Measurements from ENCODE around the gene RECK.

The RECK gene

DNA sequence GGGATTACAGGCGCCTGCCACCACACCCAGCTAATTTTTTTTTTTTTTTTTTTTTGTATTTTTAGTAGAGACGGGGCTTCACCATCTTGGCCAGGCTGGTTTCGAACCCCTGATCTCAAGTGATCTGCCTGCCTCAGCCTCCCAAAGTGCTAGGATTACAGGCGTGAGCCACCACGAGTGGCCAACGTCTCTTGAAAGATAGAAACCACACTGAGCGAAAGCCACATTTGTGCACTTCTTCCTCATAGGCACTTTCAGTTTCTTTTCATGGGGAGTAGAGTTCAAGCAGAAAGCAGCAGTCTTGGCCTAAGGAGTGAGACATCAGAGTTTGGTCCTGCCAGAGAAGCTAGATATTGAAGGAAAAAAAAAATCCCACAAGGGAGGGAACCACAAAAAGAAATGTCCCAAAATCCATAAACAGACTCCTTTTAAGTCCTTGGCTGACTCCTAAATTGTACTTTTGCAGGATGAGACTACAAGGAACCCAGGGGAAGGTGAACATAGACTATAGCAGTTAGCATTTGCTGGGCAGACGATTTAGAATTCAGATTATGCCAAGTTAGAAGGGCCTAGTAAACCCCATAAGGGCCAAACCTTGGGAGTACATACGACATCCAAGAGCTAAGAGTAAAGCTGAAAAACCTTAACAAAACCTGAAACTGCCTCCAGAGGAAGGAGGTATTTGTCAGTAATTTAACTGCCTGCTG is 55.9 kb downstream of the RECK start:
- H3K4me3 ChIP-seq (ENCODE audit: low read length), result no peak overlapping the region
- no peak for DNase-seq (ENCODE audit: low read depth)
- no peak for TF ChIP-seq CTCF (IDR thresholded peaks at IDR 0.05; ENCODE audit: insufficient read depth, low read depth, low read length, missing control alignments)

DNA sequence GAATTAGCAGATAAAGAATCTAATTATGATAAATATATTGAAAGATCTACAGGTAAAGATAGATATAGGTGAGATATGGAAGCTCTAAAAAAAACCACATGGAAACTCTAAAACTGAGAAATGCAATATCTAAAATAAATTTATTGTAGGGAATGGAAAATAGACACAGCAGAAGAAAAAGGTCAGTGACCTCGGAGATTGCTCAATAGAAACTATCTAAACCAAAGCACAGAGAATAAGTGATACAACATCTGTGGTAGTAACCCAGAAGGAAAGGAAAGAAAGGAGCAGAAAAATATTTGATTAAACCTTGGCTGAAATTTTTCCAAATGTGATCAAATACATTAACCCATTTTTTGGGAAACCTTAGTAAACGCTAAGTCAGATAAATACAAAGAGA is 56.7 kb downstream of the RECK start:
- DNase-seq (ENCODE audit: low read depth), result no peak
- no peak overlapping the region for H3K4me3 ChIP-seq (ENCODE audit: low read length)
- TF ChIP-seq CTCF (IDR thresholded peaks at IDR 0.05; ENCODE audit: insufficient read depth, low read depth, low read length, missing control alignments), result no peak

DNA sequence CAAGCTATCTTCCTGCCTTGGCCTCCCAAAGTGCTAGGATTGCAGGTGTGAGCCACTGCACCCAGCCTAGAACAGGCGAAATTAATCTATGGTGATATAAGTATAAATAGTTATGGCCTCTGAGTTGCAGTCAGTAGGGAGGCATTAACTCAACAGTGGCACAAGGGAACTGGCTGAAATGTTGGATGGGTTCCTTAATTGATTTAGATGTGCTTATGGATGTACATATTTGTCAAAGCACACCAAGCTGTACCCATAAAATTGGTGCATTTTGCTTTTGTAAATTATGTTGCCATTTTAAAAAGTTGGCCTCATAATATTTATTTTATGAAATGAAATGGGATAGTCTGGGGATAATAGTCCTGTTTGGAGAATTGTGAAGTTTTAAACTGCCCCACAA is 63.0 kb downstream of the RECK start:
- no peak for DNase-seq (ENCODE audit: low read depth)
- TF ChIP-seq CTCF (IDR thresholded peaks at IDR 0.05; ENCODE audit: insufficient read depth, low read depth, low read length, missing control alignments), result no peak
- H3K4me3 ChIP-seq (ENCODE audit: low read length), result no peak overlapping the region

GRCh38 chr9:36100532-36100931 is 63.8 kb downstream of the RECK start:
- no peak overlapping the region for H3K4me3 ChIP-seq (ENCODE audit: low read length)
- peak; percentile 4 for TF ChIP-seq CTCF (IDR thresholded peaks at IDR 0.05; ENCODE audit: insufficient read depth, low read depth, low read length, missing control alignments)
- no peak for DNase-seq (ENCODE audit: low read depth)

DNA sequence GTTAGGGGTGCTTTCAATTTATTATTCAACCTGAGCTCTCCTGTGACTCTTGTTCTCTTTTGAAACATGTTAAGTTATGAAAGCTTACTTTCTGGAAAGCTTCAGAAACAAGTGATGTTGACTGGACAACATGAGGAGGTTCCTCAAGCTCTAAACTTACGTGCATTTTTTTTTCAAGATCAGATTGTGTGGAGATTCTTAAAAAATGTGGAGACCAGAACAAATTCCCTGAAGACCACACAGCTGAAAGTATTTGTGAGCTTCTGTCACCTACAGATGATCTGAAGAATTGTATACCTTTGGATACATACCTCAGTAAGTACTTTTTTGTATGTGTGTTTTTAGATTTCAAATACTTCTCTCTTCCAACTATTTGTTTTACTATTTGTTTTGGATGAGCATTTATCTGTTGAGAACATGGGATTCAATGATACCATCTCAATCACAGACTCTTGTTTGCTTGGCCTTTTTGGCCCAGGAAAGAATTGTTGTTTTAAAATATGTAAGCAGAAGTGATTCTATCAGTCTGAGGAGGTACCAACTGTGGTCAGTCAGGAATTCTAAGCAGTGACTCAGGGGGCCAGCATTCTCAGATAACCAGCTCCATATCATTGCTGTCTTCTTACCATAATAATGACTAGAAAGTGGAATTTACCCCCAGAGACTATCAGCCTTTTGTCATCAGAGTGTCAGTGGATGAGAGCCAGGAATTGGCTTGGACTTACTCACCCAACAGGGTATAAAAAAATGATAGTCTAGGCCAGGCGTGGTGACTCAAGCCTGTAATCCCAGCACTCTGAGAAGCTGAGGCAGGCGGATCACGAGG is 65.4 kb downstream of the RECK start:
- TF ChIP-seq CTCF (IDR thresholded peaks at IDR 0.05; ENCODE audit: insufficient read depth, low read depth, low read length, missing control alignments), result no peak
- no peak overlapping the region for H3K4me3 ChIP-seq (ENCODE audit: low read length)
- peak; percentile 86 for DNase-seq (ENCODE audit: low read depth)

DNA sequence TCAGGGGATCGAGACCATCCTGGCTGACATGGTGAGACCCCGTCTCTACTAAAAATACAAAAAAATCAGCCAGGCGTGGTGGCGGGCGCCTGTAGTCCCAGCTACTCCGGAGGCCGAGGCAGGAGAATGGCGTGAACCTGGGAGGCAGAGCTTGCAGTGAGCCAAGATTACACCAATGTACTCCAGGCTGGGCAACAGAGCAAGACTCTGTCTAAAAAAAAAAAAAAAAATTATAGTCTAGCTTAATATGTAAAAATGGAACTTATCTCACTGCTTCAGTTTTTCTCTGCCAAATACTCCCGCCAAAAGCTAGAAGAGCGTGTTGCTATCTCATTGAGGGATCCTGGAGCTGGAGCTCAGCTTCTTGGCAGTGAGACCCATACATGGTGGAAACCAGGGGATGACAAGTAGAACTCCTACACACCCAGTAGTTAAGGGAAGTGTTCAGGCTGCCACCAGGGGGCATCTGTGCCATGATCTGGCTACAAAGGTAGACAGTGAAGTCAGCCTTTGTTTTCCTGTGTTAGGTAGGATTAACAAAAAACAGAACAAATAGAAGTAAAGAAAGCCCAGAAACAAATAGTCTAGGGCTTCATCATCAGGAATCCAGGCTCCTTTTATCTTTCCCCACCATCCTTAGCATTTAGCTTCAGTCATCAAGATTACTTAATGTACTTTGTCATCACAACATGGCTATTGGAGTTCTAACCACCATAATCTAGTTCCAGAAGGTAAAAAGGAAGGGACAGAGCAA is 66.2 kb downstream of the RECK start:
- H3K4me3 ChIP-seq (ENCODE audit: low read length), result no peak overlapping the region
- TF ChIP-seq CTCF (IDR thresholded peaks at IDR 0.05; ENCODE audit: insufficient read depth, low read depth, low read length, missing control alignments), result peak; percentile 90
- peak; percentile 84 for DNase-seq (ENCODE audit: low read depth)

Data from epithelial cell of esophagus (primary cell).